H1 (cell line): ENCODE measurements around the gene GALNT7. TPM values are rescaled to one million over a fixed set of nuclear protein-coding genes. Genes with fewer than 3 reads are reported as not detected.

Experiments
- CTCF ChIA-PET: fragments of 300-600 bp; sonication (Branson Sonifier 250); formaldehyde crosslinking; loops from one replicate; lab custom pipeline; 2021; ENCODE audit not compliant: partially characterized antibody; lab: Charles Lee
- POLR2A ChIA-PET: fragments of 300-600 bp; sonication (Branson Sonifier 250); formaldehyde crosslinking; loops from one replicate; lab custom pipeline; 2021; ENCODE audit warnings: inconsistent platforms; ENCODE audit not compliant: partially characterized antibody; lab: Charles Lee
- DNase-seq, 2 experiments: peaks; one replicate each; pipeline versions ENCODE4 v3.0.0 to v3.0.0-alpha.2; 2010 to 2022; ENCODE audit warnings: low spot score in 2 of 2, low read depth in 1 of 2, mixed read lengths in 1 of 2
- FAIRE-seq: peaks from 2 replicates; lab custom pipeline; 2011; peaks lifted over from hg19 to GRCh38; lab: Jason Lieb, UNC
- H2AFZ ChIP-seq: 2 replicates; pipeline ENCODE4 v1.8.1; 2012; ENCODE audit warnings: low read length, inconsistent platforms
- H2AK5ac ChIP-seq: 2 replicates; pipeline ENCODE4 v1.6.1; 2013; ENCODE audit warnings: low read depth, low read length
- H2BK120ac ChIP-seq: replicated peaks from 2 replicates; pipeline ENCODE3; 2013; ENCODE audit warnings: low read depth, low read length, inconsistent platforms
- H2BK12ac ChIP-seq: 2 replicates; pipeline ENCODE4 v1.6.1; 2013; ENCODE audit warnings: low read depth, low read length
- H2BK15ac ChIP-seq: 2 replicates; pipeline ENCODE4 v1.6.1; 2013; ENCODE audit warnings: low read length
- H2BK20ac ChIP-seq: 2 replicates; pipeline ENCODE4 v1.6.1; 2013; ENCODE audit warnings: low read length
- H2BK5ac ChIP-seq: 2 replicates; pipeline ENCODE4 v1.6.1; 2013; ENCODE audit warnings: low read depth, low read length
- H3K14ac ChIP-seq: 2 replicates; pipeline ENCODE4 v1.6.1; 2013; ENCODE audit warnings: inconsistent platforms; ENCODE audit not compliant: insufficient read length
- H3K18ac ChIP-seq: 2 replicates; pipeline ENCODE4 v1.6.1; 2013; ENCODE audit warnings: low read length; ENCODE audit errors: extremely low read depth
- H3K23ac ChIP-seq: 2 replicates; pipeline ENCODE4 v1.6.1; 2013; ENCODE audit warnings: inconsistent platforms; ENCODE audit not compliant: insufficient read length
- H3K23me2 ChIP-seq: 2 replicates; pipeline ENCODE4 v1.6.1; 2013; ENCODE audit warnings: low read depth, low read length
- H3K27ac ChIP-seq: 2 replicates; pipeline ENCODE4 v1.6.1; 2011; ENCODE audit warnings: low read depth, low read length, inconsistent platforms
- H3K27me3 ChIP-seq, 4 experiments: replicated peaks in 1 of 4; 1 replicate in 1 of 4; 2 replicates in 3 of 4; pipeline versions ENCODE4 v1.6.1 to v1.8.1; 2011 to 2013; ENCODE audit warnings: low read length in 3 of 4, mild to moderate bottlenecking in 3 of 4, inconsistent platforms in 2 of 4, mixed read lengths in 2 of 4, moderate library complexity in 1 of 4; ENCODE audit not compliant: control insufficient read depth in 3 of 4, insufficient read depth in 3 of 4; ENCODE audit errors: extremely low read depth in 1 of 4
- H3K36me3 ChIP-seq, 4 experiments: 2 replicates each; pipeline versions ENCODE4 v1.6.1 to v1.8.1; 2011 to 2013; ENCODE audit warnings: mild to moderate bottlenecking in 4 of 4, low read length in 3 of 4, moderate library complexity in 2 of 4, control low read depth in 1 of 4, inconsistent platforms in 1 of 4; ENCODE audit not compliant: insufficient read depth in 4 of 4, control insufficient read depth in 2 of 4
- H3K4ac ChIP-seq: replicated peaks from 2 replicates; pipeline ENCODE3; 2013; ENCODE audit warnings: low read length, low read depth, mixed read lengths, inconsistent platforms; ENCODE audit not compliant: insufficient read length
- H3K4me1 ChIP-seq, 4 experiments: replicated peaks in 1 of 4; 1 replicate in 1 of 4; 2 replicates in 3 of 4; pipeline versions ENCODE4 v1.6.1 to v1.8.1; 2011 to 2013; ENCODE audit warnings: low read length in 3 of 4, inconsistent platforms in 2 of 4, mixed read lengths in 1 of 4; ENCODE audit not compliant: insufficient read depth in 4 of 4, control insufficient read depth in 3 of 4
- H3K4me2 ChIP-seq, 2 experiments: 2 replicates each; pipeline versions ENCODE4 v1.6.1 to v1.8.1; 2011 to 2013; ENCODE audit warnings: low read depth in 2 of 2, low read length in 2 of 2, control low read depth in 1 of 2, inconsistent platforms in 1 of 2, mild to moderate bottlenecking in 1 of 2; ENCODE audit not compliant: insufficient read depth in 1 of 2
- H3K4me3 ChIP-seq, 4 experiments: fragments of 200-600, 300-600 bp in 1 of 4; sonication (generic), shearing (Covaris generic), sonication (Bioruptor Twin) in 1 of 4; 2 replicates each; pipeline versions ENCODE4 v1.5.1 to v1.8.1; 2011 to 2016; ENCODE audit warnings: low read length in 4 of 4, low read depth in 3 of 4, control low read depth in 2 of 4, inconsistent platforms in 2 of 4, mild to moderate bottlenecking in 2 of 4, mixed read lengths in 1 of 4, moderate library complexity in 1 of 4; ENCODE audit not compliant: insufficient read depth in 2 of 4; ENCODE audit errors: extremely low read depth in 1 of 4
- H3K56ac ChIP-seq: replicated peaks from 2 replicates; pipeline ENCODE3; 2013; ENCODE audit warnings: low read depth, mild to moderate bottlenecking, mixed read lengths, low read length, inconsistent platforms; ENCODE audit not compliant: insufficient read length
- H3K79me1 ChIP-seq: 2 replicates; pipeline ENCODE4 v1.6.1; 2013; ENCODE audit warnings: low read depth, low read length, control low read depth
- H3K79me2 ChIP-seq, 2 experiments: 2 replicates each; pipeline versions ENCODE4 v1.6.1 to v1.8.1; 2012 to 2013; ENCODE audit warnings: low read length in 2 of 2, mild to moderate bottlenecking in 2 of 2, inconsistent platforms in 1 of 2; ENCODE audit not compliant: insufficient read depth in 2 of 2, control insufficient read depth in 1 of 2
- H3K9ac ChIP-seq, 4 experiments: replicated peaks in 1 of 4; 1 replicate in 1 of 4; 2 replicates in 3 of 4; pipeline versions ENCODE4 v1.6.1 to v1.8.1; 2011 to 2013; ENCODE audit warnings: low read depth in 3 of 4, low read length in 3 of 4, control low read depth in 2 of 4, mild to moderate bottlenecking in 2 of 4, moderate library complexity in 2 of 4, inconsistent platforms in 1 of 4; ENCODE audit errors: extremely low read depth in 1 of 4
- H3K9me3 ChIP-seq, 2 experiments: 2 replicates each; pipeline versions ENCODE4 v1.6.1 to v1.8.1; 2012 to 2013; ENCODE audit warnings: mild to moderate bottlenecking in 2 of 2, moderate library complexity in 2 of 2, control low read depth in 1 of 2, inconsistent platforms in 1 of 2, low read depth in 1 of 2, low read length in 1 of 2, mixed read lengths in 1 of 2; ENCODE audit not compliant: insufficient read depth in 2 of 2
- H4K20me1 ChIP-seq, 2 experiments: replicated peaks in 1 of 2; 2 replicates each; pipeline versions ENCODE3 to v1.8.1; 2011 to 2013; ENCODE audit warnings: inconsistent platforms in 2 of 2, low read length in 2 of 2, mild to moderate bottlenecking in 1 of 2; ENCODE audit not compliant: insufficient read depth in 2 of 2, control insufficient read depth in 1 of 2
- H4K5ac ChIP-seq: 2 replicates; pipeline ENCODE4 v1.6.1; 2013; ENCODE audit warnings: low read length, low read depth, mixed read lengths, inconsistent platforms; ENCODE audit not compliant: insufficient read length
- H4K8ac ChIP-seq: 2 replicates; pipeline ENCODE4 v1.8.0; 2013; ENCODE audit warnings: mild to moderate bottlenecking, moderate library complexity, low read length, inconsistent platforms; ENCODE audit not compliant: insufficient read depth; ENCODE audit errors: extremely low read depth
- H4K91ac ChIP-seq: replicated peaks from 2 replicates; pipeline ENCODE3; 2013; ENCODE audit warnings: low read length, mixed read lengths, inconsistent platforms; ENCODE audit not compliant: insufficient read length
- CBX8 ChIP-seq: fragments of 300-800, 300-1000 bp; sonication (generic); IDR thresholded peaks from 2 replicates; pipeline ENCODE4 v1.7.1; 2016; ENCODE audit warnings: low read depth, low read length, borderline replicate concordance
- MAX ChIP-seq: IDR thresholded peaks from 2 replicates; pipeline ENCODE4 v1.6.1; 2012; ENCODE audit warnings: inconsistent platforms
- WGBS, 2 experiments: shearing (Covaris generic) in 1 of 2; methylation state at CpG; one replicate each; pipeline versions ENCODE4 v1.1.6 to v1.1.7; 2013 to 2015; ENCODE audit warnings: low lambda C conversion rate in 2 of 2, mixed read lengths in 2 of 2, inconsistent platforms in 1 of 2, low coverage in 1 of 2, missing lambda C conversion rate in 1 of 2; ENCODE audit not compliant: insufficient replicate concordance in 2 of 2, insufficient coverage in 1 of 2, insufficient read length in 1 of 2; ENCODE audit errors: extremely low coverage in 1 of 2, missing lambda C conversion rate in 1 of 2; 5-methylcytosine and 5-hydroxymethylcytosine counted together
- polyA plus RNA-seq, 7 experiments: library from polyadenylated mRNA; depleted of rRNA in 3 of 7; stranded (reverse) in 5 of 7; unstranded in 2 of 7; fragments of >200 nt in 5 of 7; fragments of 200-250 nt in 2 of 7; gene quantifications; 1 replicate in 5 of 7; 2 replicates in 1 of 7; 4 replicates in 1 of 7; pipeline versions ENCODE4 v1.2.1 to v1.2.3, GENCODE V29; 2011 to 2013; ENCODE audit warnings: missing spikeins in 2 of 7, mixed read lengths in 2 of 7
- total RNA-seq: library from RNA; stranded (reverse); fragmentation: NEBNext Ultra II Directional; extraction: Animal tissue kit (Norgen Biotek cat#: 25700); gene quantifications from 2 replicates; pipeline ENCODE4 v1.2.1, GENCODE V29; 2021

Gene GALNT7
- total and polyA plus RNA-seq, 2 of the 8 experiments (the other 6 are each of a cell fraction or from before 2014, with no cell fraction given) = 22.4 to 85.5 TPM

GRCh38 chr4:173151496-173151895 is 17.1 kb upstream of the GALNT7 start:
- Histone ChIP-seq H3K4me2 (no peak overlapping the region), H2AFZ (no peak overlapping the region), H2BK15ac (no peak overlapping the region), H4K20me1 (no peaks in the 10 kb centered on the region), H2AK5ac (no peak overlapping the region), H3K18ac (no peak overlapping the region), H3K79me1 (no peaks in the 10 kb centered on the region), H3K9ac (no peak overlapping the region), H2BK20ac (no peak overlapping the region), H3K4me1 (no peaks in the 10 kb centered on the region), H3K36me3 (no peaks in the 10 kb centered on the region), H3K9me3 (no peaks in the 10 kb centered on the region), H2BK12ac (no peak overlapping the region), H2BK5ac (no peak overlapping the region), H3K23ac (no peak overlapping the region), H3K4ac (no peak overlapping the region), H3K56ac (no peak overlapping the region), H4K8ac (no peak overlapping the region), H2BK120ac (no peak overlapping the region), H3K14ac (no peak overlapping the region), H3K4me3 (no peak overlapping the region), H3K27me3 (no peaks in the 10 kb centered on the region), H4K91ac (no peak overlapping the region), H3K27ac (no peak overlapping the region), H3K23me2 (no peaks in the 10 kb centered on the region), H3K79me2 (no peaks in the 10 kb centered on the region), H4K5ac (no peak overlapping the region)
- WGBS, 2 experiments = 85% methylated on average over 2 of the region's 2 CpGs; no CpG with 5 or more reads in 1 of the 2 experiments
- DNase-seq (no peak), FAIRE-seq (no peak)
- ChIA-PET POLR2A (no interaction called here), CTCF (no interaction called here)
- no peak for TF ChIP-seq MAX
- no peak for TF ChIP-seq CBX8
